ENCODE results near the gene BAAT.
"Not testable (repeated sequence)": the region's sequence is repeated elsewhere in the genome, so short reads cannot be mapped to it uniquely, and the experiment has no call there.

BAAT gene

DNA sequence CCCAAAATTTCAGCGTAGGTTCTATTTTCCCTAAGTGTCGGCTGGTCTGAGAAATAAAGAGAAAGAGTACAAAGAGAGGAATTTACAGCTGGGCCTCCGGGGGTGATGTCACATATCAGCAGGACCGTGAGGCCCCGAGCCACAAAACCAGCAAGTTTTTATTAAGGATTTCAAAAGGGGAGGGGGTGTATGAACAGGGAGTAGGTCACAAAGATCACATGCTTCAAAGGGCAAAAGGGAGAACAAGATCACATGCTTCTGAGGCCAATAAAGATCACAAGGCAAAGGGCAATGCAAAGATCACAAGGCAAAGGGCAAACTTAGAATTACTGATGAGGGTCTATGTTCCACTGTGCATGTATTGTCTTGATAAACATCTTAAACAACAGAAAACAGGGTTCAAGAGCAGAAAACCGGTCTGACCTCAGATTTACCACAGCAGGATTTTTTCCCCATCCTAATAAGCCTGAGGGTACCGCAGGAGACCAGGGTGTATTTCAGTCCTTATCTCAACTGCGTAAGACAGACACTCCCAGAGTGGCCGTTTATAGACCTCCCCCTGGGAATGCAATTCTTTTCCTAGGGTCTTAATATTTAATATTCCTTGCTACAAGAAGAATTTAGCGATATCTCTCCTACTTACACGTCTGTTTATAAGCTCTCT lies at the start of gene BAAT:
Gene BAAT (minus strand): TSS at position 134 of the 664 bp plus-strand sequence. CDS start 13,602 bp downstream, outside the sequence.
- not testable (repeated sequence) for DNase-seq (ENCODE audit: low read depth)

DNA sequence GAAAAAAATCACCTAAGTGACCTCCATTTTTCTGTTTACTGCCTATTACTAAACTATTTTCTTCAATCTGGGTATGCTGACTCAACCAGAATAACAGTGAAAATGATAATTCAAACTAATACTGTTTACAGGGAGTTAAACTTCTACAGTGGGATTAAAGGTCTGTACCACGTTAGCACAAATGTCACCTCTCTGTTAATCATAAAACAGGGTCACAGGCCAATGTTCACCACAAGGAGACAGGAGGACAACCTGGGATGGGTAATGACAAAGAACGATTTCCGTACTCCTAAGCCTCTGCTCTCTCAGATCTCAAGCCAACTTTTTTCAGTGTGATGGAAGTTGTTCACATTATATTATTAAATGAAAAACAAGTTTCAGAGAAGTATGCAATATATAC lies 48.4 kb upstream of the BAAT start:
- no peak for DNase-seq (ENCODE audit: low read depth)

DNA sequence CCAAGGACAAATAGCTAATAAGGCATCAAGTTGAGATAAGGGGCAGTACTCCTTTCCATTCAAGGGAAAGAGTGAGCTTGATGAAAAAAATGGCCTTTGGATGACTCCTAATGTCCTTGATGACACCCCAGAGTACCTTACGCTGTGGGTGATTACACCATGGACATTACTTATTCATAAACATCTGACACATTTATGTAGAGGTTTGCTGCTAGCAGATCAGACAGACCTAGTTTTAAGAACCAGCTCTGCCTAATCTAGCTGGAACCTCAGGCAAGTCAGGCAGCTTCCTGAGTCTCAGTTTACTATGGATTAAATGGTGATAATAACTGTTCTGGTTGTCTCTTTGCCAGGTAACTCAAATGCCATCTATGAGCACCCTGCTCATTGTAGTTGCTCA lies 47.9 kb upstream of the BAAT start:
- DNase-seq (ENCODE audit: low read depth): no peak

DNA sequence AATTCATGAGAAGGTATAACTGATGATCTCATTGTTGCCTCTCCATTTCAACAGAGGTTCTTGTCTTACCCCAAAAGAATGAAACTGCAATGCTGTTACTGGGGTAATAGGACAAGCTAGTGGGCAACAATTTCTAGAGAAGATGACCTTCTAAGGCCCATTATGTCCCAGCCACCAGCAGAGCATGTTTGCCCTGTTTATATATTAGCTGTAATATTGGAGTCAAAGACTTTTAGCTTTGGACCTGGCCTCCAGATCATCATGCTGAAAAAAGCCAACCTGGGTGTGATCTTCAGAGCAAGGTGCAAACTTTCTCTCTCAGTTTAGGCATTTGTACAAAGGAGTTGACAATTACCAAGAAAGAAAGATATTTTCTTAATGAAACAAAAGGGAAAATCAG lies 47.4 kb upstream of the BAAT start:
- DNase-seq (ENCODE audit: low read depth): no peak

DNA sequence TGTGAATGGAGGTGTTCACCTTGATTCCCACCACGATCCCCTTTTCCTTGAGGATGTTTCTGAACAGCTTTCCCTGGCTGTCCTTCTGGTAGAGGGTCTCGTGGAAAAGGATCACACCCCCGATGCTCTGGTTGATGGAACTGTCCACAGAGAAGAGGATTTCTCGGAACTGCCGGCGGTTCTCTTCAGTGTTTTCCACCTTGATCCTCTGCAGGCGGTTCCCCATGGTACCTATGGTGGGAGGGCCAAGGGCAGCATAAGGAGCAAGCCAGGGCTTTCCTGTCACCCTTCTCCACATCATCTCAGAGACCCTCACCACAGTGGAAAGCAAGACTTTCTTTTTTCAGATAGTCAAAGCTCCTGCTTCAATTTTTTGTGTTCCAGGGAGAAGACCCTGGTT lies 44.9 kb upstream of the BAAT start:
- no peak for DNase-seq (ENCODE audit: low read depth)

DNA sequence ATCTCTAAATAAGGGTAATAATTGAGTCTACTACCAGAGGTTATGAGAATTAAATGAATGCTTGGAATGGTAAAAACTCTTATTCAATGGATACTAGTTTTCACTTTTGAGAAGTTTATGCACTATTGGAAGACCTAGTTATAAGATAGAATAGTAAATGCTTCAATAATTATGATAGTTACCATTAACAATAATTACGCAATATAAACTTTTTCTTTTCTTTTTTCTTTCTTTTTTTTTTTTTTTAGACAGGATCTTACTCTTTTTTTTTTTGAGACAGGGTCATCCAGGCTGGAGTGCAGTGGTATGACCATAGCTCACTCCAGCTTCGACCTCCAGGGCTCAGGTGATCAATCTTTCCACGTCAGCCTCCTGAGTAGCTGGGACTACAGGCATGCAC lies 44.1 kb upstream of the BAAT start:
- DNase-seq (ENCODE audit: low read depth): no peak

DNA sequence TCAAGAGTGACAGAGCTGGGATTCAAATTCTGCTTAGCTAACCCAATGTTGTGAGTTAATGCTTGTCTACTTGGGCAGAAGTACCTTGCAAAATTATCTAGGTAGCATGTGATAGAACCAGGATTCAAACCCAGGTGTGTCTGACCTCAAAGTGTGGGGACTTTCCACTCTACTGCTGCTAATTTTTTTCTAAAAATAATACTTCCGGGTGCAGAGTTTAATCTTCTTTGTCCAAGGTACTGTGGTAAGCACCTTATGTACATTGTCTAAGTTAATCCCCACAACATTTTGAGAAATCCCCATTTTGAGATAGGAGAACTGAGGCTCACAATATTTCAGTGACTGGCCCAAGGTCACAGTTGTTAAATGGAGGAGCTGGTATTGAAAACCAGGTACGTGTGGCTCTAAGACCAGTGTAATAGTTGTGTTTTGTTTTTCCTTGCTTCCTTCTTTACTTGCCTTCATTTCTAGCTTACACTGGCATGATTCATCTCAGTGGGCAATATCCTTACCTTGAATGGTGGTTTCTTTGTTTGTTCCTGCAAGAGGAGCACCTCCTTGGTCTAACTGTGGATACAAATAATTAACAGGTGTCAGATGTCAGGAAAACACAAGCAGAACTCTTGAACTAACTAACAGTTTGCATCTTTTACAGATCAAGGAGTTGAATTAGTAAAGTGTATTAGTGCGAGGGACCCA lies 43.3 kb upstream of the BAAT start:
- DNase-seq (ENCODE audit: low read depth): no peak

DNA sequence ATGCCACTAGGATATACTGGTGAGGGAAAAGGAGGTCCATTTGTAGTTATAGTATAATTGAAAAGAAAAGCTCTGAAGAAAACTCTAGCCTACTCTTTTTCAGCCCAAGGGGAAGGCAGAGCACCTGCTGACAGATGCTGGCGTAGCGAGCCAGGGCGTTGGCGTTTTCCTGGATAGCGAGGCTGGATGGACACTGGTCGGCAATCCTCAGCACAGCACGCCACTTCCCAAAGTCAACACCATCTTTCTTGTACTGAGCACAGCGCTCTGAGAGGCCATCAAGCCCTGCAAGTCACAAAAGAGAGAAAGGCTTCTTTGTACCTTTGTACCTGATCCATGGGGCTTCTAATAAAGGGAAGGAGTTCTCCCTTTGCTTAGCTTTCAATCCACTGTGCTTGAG lies 42.6 kb upstream of the BAAT start:
- no peak for DNase-seq (ENCODE audit: low read depth)

DNA sequence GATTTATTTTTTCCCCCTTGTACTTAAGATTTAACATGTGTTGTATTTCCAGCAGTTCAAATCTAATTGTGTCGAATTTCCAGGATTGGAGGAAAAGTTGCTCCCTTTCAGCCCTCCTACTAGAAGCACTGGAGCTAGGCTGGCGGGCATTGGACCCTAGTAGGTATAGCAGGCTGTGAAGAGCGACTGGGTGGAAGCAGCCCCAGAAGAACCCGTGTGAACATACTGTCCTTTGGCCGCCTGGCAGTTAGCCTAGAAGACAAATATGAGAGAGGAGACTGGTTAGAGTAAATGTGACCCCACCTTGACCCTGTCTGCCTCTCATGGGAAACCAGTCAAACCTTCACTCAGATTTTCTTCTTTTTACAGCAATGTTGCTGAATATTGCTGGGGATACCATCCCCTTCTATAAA lies 36.9 kb upstream of the BAAT start:
- no peak for DNase-seq (ENCODE audit: low read depth)

DNA sequence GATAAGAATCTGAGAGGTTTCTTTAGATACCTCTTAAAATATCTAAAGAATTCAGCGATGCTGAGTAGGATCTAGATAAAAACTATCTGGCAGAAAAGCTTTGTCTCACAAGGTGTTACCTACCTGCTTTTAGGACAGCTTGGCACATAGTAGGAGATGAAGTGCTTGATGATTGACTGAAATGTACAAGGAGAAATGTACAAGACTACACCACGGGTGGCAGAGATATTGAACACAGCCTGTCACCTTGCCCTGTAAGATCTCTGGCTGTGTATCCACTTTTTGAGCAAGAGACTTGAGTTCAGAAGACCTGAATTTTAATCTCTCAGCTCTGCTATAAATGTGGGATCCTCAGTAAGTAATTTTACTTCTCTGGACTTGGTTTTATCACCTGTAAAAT lies 35.1 kb upstream of the BAAT start:
- no peak for DNase-seq (ENCODE audit: low read depth)

DNA sequence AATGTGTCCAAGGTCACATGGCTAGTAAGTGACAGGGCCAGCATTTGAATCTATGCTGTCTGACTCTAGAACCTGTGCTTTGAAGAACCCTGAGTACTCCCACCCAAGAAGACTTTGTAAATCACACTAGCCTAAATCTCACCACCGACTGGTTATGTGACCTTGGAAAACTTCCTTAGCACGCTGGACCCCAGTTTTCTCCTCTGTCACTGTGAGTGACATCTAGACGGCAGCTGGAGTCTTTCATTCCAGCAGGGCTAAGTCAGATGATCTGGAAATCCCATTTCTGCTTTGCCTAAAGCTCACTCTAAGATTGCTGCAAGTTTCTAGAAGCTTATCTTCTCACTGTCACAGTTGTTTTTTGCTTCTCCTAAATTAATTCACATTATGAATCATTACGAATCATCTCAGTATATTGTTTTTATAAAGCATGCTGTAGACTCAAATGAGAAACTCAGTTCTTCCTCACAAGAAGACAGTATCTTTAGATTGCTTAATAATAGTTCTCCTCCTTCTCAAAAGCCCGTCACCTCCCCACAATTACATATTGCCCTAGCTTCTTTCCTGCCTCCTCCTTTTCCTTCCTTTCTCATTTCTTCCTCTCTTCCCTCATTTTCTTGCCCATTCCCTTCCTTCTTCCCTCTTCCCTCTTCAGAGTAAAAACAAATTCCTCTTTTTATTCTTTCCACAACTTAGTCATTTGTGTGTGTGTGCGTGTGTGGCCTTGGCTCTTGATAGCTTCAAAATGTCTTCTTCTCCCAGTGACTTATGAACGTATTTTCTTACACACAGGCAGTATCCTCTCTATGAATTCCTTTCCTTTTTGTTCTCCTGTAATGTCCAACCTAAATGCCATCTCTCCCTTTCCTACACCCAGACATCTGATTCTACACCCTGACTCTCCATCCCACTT lies 34.0 kb upstream of the BAAT start:
- no peak for DNase-seq (ENCODE audit: low read depth)

DNA sequence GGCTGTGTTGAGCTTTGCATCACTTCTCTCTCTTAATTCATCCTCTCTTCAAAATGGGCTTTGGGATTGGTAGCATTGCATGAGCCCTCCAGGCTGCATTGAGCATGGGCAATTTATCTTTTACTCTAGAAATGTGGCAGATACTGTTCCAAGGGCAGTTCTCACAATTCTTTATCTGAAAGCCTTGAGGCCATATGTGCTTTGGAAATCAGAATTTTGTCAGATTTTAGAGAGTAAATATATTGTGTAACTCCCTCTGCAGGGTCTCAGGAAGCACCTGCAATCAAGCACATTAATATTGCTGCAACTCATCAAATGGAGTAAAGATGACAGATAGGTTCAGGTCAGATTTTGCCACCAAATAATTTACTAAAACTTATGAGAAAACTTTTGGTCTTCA lies 33.2 kb upstream of the BAAT start:
- no peak for DNase-seq (ENCODE audit: low read depth)

DNA sequence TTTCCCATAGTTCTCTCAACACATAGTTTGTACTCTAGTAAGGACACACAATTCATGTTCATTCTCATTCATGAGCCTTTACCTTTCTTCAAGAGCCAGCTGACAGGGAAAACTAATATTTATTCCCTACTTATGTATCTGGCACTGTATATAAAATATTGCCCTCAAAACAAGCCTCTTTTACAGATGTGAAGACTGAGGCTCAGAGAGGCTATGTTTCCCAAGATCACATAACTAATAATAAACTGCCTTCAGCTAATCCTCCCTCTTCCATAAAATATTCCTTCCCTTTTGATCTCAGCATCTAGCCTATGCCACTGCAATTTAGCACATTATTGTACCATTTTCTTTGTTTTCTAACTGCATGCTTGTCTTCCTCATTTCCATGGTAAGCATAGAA lies 32.6 kb upstream of the BAAT start:
- no peak for DNase-seq (ENCODE audit: low read depth)

DNA sequence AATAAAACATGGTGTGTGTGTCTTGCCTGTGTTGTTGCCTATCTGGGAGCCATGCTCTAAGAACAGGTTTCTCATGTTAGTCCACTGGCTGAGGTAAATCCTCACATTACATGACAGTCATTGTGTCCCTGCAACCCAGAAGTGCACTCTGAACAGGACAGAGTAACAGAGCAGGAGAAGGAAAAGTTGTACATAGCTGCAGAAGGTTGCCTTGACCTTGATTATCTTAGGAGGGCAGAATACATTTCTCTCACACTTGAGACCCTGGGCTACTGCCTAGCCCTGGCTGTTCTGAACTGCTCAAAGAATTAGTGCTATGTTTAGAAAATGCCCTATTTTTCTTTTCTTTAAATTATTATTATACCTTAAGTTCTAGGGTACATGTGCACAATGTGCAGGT lies 30.8 kb upstream of the BAAT start:
- DNase-seq (ENCODE audit: low read depth): no peak

DNA sequence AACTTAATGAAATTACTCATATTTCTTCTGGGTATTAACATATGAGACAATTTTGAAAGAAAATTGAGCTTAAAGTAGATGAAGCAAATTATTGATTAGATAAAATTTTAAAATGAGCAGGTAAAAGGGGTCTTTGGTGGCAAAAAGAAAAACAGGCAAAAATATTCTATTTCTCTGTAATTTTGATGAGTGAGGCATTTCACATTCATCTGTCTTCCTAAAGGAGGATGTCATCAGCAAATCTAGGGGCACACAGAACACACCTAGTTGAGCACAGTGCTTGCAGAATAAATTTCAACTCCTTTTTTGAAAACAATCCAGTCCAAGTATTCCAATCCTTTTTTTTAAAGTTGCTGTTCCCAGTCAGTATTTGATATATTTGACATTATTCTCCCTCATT lies 30.0 kb upstream of the BAAT start:
- DNase-seq (ENCODE audit: low read depth): no peak

DNA sequence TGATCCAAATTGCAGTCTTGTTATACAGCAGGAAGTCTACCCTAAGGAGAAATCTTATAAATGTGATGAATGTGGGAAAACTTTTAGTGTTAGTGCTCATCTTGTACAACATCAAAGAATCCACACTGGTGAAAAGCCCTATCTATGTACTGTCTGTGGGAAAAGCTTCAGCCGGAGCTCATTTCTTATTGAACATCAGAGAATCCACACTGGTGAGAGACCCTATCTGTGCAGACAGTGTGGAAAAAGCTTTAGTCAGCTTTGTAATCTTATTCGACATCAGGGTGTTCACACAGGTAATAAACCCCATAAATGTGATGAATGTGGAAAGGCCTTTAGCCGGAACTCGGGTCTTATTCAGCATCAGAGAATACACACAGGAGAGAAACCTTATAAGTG lies 24.3 kb upstream of the BAAT start:
- no peak for DNase-seq (ENCODE audit: low read depth)

DNA sequence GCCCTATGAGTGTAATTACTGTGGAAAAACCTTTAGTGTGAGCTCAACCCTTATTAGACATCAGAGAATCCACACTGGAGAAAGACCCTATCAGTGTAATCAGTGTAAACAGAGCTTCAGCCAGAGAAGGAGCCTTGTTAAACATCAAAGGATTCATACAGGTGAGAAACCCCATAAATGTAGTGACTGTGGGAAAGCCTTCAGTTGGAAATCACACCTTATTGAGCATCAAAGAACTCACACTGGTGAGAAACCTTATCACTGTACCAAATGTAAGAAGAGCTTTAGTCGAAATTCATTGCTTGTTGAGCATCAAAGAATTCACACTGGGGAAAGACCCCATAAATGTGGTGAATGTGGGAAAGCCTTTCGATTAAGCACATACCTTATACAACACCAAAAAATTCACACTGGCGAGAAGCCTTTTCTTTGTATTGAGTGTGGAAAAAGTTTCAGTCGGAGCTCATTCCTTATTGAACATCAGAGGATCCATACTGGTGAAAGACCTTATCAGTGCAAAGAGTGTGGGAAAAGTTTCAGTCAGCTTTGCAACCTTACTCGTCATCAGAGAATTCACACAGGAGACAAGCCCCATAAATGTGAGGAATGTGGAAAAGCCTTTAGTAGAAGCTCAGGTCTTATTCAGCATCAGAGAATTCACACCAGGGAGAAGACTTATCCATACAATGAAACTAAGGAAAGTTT lies 23.7 kb upstream of the BAAT start:
- DNase-seq (ENCODE audit: low read depth): no peak

DNA sequence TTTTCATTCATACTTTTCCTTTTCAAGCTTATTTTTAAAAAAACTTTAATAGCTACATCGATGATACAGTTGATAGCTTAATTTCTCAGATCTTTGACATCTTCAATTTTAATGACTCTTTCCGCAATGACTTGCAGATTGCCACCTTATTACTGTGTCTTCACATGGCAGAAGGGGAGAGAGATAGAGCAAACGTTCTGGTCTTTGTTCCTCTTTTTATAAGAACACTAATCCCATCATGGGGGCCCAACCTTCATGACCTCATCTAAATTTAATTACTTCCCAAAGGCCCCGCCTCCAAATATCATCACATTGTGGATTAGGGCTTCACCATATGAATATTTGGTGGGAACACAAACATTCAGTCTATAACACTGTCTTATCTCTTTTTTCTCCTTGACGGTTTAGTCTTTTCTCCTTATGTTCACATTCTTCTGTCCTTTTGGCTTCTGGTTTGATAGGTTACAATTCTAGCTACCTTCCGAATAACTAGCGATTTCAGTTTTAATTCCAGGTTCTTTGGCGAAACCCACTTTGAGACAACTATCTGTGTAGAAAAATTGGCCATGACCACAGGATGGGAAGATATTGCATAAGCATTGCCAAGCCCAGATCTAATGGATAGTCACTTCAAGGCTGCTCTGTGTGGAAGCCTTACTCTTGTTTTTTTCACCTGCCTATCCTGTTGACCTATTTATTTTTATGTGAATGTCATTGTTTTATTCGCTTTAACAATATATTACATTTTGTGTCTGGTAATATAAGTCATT lies 18.9 kb upstream of the BAAT start:
- no peak for DNase-seq (ENCODE audit: low read depth)

DNA sequence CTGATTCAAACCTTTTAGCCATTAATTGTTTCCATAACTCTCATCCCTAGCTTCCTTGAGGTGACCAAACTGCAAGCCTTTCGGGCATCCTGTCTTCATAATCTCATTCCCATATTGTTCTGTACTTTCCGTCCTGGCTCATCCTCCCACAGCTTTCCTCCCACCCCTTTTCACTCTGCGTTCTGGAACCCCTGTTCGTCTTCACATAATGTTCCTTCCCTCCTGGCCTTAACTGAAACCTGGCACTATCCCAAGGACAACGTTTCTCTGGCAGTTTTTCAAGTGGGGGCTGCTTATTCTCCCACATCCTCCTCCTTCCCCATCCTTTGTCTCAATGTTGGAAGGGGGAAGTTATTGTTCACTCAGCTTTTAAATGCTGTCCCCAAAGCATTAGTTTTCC lies 15.3 kb upstream of the BAAT start:
- no peak for DNase-seq (ENCODE audit: low read depth)

DNA sequence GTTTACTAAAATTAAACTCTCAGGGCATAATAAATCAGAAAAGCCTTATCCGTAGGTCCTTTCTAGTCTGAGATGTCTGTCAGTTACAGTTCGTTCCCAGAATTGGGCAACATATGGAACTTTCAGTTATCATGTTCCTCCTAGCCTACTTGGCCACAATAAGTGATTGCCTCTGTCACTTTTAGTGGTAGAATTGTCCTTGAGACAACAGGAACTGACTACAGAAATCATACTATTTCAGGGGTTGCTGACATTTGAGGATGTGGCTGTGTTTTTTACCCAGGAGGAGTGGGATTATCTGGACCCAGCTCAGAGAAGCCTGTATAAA lies 14.8 kb upstream of the BAAT start:
- no peak for DNase-seq (ENCODE audit: low read depth)

DNA sequence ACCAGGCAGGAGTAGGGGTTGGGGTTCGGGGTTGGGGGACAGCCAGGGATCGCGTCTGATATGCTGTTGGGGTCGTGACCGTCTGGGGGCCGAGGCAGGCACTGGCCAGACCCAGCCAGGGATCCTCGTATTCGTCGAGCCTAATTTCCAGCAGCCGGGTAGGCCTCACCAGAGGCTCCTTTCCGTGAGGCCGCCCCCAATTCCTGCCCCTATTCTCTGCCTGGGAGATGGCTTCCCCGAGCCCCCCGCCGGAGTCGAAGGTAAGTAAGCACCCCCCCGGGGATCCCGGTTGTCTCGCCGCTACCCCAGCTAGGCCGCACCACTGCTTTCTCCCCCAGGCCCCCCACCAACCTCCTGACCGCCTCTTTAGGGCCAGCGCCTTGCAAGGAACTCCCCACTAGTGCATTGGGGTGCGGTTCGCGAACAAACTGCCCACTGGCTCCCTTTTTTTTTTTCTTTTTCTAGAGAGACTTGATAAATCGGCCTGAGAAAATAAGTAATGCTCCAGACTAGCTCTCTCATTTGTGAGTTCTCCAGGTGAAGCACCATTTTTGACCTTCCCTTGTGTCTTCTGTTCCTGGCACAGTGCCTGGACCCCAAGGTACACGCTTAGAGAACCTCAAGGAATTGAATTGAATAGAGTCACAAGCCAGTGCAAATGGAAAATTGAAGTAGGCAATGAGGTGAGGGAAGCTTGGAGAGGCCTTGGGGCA lies 14.3 kb upstream of the BAAT start:
- DNase-seq (ENCODE audit: low read depth): no peak
